GM18868 (cell line): ENCODE results near the gene TMTC1.
"Not testable (repeated sequence)": the region's sequence is repeated elsewhere in the genome, so short reads cannot be mapped to it uniquely, and the experiment has no call there.

Experiments used
- ATAC-seq: cut with Tn5 transposase; IDR thresholded peaks from one replicate; pipeline ENCODE4 v1.9.1; 2021; ENCODE audit warnings: mild to moderate bottlenecking, moderate library complexity; ENCODE audit not compliant: unreplicated experiment

The TMTC1 gene

DNA sequence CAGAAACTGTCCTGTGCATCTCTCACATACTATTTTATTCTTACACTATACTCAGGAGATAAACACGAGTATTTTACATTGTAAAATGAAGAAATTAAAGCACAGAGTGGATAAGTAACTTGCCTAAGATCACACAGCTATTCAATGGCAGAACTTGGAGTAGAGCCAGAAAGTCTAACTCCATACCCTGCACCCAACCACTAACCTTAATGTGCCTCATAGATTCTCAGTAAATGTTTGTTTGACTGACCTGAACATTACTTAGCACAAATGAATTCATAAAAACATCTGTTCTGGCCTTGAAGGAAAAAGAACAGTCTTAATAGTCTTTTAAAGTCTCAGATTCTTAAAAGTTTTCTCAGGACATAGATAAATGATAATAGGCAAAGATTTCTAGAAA is 202.8 kb downstream of the TMTC1 start:
- ATAC-seq = no peak

DNA sequence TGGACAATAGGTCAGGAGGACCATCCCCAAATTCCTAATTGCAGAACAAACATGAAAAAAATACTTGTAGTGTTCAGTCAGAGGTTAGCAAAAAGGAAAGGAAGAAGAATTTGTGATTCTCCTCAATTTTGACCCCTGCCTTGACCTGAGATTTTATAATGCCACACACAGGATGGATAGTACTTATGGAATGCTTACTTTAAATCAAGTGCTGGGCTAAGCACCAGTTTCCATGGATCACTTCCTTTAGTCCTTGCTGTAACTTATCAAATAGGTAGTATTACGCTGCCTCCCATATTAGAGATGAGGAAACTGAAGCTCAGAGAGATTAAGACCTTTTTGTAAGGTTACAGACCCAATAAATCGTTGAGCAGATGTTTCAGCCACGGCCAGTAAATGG is 205.0 kb downstream of the TMTC1 start:
- ATAC-seq = no peak

DNA sequence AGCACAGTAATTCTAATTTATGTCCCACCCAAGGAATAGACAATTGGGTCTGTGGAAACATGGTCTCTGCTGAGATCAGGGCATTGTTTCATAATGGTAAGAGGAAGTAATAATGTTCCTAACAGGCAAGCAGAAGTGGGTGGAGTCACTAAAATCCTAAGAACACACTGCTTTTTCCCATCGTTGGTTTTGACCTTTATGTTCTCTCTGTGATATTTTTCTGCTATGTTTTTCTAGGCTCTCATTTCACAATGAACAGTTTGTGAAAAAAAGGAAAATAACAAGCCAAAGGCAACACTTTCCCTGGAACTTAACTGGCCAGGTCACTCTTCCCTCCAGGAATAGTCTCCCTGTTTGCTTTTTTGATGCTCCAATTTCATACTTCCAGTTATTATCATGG is 205.7 kb downstream of the TMTC1 start:
- ATAC-seq = no peak

DNA sequence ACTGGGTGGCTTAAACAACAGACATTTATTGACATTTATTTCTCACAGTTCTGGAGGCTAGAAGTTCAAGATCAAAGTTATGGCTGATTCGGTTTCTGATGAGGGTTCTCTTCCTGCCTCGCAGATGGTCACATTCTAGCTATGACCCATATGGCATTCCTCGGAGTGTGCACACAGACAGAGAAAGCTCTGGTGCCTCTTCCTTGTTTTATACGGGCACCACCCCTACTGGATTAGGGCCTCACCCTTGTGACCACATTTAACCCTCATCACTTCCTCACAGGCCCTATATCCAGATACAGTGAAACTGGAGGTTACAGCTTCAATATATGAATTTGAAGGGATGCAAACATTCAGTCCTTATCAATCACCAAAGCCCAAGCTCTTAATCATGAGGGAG is 209.2 kb downstream of the TMTC1 start:
- ATAC-seq = no peak

DNA sequence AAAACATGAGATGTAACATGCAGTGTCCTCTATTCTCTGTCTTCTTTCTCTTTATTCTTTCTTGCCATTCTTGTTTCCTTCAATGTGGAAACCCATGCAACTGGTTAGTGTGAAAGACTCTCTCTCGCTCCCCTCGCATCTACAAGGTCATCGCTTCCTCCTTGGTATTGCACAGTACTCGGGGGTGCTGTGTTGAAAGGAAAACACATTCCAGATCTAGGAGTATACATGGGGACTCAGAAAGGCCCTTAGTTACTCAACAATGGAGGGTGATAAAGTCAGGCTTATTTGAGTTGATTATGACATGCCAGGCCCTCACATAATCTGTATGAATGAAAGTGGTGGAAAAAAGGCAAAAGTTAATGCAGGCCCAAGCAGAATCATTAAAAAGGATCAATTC is 210.8 kb downstream of the TMTC1 start:
- no peak for ATAC-seq

DNA sequence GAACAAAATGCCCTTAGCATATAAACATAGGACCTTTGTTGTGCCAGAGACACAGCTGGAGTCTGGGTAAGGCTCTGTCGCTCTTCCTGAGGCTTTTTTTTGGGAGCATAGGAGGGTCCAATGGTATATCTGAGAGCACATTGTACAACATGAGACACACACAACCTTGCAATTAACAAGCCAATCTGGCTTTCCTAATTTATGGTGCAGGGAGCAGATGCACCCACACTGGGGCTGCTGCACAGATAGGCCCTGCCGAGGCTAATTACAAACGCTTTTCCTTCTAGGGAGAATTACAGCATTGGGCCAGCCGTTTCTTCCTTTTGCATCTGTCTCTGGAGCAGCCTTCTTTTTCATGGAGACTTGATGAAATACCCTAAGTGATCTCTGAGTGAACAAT is 211.3 kb downstream of the TMTC1 start:
- ATAC-seq = no peak

DNA sequence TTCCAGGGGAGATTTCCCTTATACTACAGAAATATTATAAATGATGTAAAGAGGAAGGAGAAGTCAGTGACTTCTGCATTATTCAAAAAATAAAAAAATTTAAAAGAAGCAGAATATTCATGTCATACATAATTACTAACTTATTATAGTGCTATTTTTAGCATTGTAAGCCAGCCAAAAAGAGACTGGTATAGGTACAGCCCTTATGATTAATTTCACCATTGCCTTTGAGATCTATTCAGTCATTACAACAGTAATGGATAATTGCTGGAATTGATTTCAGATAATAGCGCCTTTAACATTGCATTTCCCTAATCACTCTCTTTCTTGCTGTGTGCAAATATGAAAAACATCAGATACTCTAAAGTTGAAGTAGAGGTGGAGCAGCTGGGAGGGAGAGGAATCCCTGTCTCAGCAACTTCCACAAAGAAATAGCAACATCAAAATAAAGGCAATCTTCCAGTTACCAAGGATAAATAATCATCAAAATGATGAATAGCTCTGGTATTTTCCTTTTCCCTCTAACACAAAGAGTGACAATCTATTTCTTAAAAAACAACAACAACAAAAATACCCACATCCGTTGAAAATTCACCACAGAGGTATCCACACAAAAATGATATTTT is 214.5 kb downstream of the TMTC1 start:
- ATAC-seq = no peak

DNA sequence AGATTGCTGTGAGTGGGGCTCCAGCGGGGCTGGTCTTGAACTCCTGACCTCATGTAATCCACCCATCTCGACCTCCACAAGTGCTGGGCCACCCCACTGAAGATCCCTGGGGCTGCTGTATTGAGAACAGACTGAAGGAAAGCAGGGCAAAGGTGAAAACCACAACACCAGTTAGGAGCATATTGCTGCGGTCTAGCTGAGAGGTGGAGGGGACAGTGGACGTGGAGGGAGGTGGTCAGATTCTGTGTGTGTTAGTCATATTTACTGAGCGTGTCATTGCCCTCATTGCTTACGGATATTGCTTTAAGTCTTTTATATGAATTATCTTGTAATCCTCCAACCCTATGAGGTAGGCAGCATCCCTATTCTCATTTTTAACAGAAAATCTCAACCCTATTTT is 217.3 kb downstream of the TMTC1 start:
- no peak for ATAC-seq

DNA sequence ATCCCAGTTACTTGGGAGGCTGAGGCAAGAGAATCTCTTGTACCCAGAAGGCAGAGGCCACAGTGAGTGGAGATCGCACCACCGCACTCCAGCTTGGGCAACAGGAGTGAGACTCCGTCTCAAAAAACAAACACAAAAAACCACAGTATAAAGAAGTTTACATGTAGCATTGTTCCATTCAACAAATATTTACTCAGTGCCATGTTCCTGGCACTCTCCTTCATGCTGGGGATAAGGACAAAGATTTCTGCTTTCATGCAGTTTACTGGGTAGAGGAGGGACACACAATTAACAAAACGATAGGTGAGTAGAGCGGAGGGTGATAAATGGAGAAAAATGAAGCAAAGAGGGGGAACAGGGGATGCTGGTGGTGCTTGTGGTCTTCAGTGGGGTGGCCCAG is 218.0 kb downstream of the TMTC1 start:
- no peak for ATAC-seq

DNA sequence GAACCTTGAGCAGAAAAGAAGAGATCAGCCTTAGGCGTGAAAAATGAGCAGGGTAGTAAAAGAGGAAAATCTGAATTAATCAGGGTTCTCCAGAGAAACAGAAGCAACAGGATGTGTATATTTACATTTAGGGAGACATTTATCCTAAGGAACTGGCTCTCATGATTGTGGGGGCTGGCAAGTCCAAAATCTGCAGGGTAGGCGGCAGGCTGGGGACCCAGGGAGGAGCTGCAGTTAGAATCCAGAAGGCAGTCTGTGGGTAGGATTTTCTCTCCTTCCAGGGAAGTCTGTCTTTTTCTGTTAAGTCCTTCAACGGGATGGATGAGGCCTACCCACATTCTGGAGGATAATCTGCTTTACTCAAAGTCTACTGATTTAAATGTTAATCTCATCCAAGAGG is 218.8 kb downstream of the TMTC1 start:
- ATAC-seq = no peak

DNA sequence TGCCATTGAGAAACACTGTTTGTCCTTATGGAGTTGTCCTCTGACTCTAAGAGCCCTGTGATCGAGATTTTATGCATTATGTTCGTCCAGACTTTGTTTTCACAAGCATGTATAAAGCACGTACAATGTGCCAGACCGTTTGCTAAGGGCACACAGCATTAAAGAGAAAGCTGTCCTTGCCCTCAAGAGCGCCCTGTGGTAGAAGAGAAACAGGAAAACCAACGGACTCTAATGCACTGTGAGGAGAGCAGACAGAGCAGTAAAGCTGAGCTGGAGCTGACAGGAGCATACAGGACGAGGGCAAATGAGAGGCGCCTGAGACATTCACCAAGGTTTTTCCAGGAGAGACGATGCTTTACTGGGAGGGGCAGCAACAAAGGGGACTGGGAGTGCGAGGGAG is 220.1 kb downstream of the TMTC1 start:
- ATAC-seq = no peak

DNA sequence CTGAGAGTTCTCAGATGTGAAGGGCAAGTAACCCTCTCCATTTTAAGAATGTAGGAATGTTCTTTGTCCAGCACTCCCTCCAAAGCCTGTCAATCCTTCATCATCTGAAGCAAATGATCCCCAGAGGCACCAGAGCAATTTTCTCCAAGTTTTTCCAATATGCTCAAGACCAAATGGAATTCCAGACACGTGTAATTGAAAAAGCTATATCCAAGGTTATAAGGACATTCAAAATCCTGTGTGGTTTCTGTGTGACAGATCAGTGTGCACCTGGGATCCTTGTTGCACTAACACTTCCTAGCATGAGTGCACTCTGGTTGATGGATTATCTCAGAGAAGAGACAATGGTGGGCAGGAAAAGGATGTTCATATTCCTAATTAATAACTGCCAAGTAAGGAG is 220.7 kb downstream of the TMTC1 start:
- ATAC-seq = no peak

DNA sequence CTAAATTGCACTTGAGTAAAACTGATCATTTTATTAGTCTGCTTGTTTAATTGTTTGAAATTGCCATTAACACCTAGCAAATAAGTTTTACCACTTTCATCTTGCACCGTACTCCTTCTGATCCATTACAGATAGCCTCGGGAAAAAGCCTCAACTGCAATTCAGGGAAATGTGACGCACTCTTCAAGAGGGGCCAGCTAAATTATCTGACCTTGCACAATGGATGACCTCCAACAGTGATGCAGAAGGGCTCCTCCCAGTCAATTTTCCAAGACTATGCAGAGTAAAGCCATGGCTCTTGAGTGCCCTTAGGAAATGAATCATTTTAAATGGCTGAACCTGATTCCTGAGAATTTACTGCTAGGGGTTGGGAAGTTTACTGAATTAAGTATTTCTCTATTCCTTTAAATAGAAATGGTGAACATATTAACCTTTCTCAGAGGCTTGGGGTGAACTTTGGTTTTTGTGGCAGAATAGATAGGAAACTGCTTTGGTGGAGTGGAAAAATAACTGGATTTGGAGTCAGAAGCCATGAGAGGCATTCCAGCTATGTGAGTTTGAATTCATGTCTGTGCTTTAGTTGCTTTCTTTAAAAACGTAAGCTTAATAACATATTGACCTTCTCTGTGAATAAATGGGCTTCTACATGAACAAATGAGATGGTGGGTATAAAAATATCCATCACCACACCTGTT is 221.5 kb downstream of the TMTC1 start:
- no peak for ATAC-seq

DNA sequence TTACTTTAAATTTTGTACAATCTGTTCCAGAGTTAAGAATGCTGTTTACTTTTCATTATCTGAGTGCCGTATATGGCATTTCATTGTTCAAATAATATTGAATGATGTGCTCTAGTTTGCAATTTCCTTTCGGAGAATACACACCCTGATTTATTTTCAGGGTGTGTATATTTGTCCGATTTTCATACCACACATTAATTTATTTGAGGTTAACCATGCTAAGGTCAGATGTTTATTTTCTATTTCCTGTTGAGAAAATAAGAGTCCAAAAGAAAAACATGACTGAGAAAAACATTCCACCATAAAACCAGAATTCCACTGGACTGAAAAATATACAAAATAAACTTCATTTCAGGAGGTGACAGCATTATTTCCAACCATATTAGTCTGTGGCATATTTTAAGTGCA is 222.1 kb downstream of the TMTC1 start:
- ATAC-seq = no peak

DNA sequence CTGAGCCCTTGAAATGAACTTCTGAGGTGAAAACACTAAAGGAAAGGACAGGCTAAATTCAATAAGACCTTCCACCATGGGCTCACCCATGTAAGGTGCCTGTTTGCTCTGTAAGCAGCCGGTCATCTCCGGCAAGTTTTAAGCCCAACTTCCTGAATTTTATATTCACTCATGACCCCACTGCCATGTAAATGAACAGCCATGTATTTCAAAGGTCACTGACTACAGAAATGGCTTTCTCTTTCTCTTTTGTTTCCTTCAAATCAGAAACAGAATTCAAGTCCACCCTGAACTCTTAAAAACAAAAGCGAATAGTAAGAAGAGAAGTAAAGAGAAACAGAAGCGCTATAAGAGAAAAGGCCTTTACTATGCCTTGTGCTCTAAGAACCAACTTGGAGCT is 224.5 kb downstream of the TMTC1 start:
- ATAC-seq = no peak

DNA sequence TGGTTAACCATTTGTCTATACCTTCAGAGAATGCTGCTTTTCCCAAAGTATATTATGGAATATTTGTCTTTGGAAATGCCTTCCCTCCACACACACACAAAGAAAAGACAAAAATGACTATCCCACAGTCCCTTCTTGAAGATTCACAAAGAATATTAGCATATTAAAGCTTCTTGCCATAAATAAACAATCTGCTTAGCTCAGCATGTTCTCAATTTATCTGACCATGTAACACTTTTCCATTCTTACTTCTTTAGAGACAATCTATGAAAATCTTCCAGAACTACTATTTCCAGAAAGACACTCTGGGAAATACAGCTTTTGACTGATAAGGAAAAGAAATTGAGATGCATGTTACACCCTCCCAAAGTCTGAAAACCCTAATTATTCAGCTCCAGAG is 227.4 kb downstream of the TMTC1 start:
- no peak for ATAC-seq

DNA sequence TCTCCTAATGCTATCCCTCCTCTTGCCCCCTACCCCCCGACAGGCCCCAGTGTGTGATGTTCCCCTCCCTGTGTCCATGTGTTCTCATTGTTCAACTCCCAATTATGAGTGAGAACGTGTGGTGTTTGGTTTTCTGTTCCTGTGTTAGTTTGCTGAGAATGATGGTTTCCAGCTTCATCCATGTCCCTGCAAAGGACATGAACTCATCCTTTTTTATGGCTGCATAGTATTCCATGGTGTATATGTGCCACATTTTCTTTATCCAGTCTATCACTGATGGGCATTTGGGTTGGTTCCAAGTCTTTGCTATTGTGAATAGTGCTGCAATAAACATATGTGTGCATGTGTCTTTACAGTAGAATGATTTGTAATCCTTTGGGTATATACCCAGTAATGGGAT is 228.3 kb downstream of the TMTC1 start:
- not testable (repeated sequence) for ATAC-seq

DNA sequence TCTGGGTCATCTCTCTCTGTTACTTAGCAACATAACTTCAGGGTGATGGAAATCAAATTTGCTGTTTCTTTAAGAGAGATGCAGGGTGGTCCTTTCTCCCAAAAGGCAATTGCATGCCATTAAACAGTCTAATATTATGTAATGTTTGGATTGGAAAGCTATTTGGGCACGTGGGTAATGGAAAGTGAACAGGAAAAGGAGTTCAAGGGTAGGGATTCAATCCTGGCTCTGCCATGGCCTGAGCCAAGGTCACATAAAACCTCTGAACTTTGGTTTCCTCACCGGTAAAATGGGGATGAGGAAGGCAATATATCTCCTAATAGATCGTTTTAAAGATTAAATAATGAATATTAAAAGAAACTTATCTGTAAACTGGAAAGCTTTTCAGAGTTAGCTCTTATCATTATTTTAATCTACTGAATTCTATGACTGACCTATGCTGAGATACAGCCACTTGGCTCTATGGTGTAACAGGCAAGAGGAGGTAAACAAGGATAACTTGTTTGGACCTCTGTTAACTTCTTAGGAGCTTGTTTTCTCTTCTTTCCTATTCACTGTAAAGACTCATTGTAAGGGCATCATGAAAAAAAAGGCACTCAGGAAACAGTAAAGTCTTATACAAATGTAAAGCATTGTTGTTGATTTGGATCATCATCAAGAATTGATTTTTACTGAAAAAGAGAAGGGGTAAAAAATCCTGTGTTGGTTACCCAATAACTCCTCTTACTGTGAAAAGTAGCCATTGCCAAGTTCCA is 230.6 kb downstream of the TMTC1 start:
- ATAC-seq = no peak

DNA sequence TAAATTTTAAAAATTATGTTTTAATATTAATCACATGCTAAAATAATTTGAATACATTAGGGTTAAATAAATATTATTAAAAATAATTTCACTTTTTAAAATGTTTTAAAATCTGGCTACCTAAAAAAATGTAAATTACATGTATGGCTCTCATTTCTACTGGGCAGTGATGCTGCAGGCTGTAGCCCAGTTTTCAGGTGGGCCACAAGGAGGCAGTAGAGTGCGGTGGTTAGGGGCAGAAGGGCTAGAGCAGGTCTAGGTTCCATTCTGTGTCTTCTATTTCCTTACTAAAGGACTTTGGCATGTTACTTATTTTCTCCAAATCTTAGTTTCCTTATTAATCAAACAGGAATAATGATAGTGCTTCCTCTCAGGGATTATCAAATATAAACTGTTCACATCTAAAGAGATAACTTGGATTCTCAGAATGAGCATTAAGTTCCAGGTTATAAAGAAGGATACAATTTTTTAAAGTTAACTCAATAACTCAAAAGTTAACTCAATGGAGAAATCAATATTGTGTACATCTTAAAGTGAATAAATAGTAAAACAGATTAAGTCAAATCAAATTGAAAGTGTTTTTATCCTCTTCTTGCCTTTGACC is 231.3 kb downstream of the TMTC1 start:
- ATAC-seq = peak; percentile 98

DNA sequence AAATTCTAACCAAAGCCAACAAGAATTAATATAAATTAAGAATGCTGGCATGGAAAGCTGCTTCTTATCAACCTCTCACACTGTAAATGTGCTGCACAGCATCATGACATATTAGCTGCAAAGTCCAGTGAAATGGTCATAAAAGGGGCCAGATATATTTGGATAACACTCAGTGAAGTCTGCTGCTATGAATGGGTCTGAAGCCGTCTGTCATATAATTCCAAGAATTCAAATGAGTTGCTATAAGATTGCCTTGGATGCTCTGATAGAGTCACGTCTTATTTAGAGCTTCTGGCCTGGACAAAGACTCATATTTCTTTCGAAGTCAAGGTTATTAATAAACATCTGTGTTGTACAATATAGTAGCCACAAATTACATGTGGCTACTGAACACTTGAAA is 231.9 kb downstream of the TMTC1 start:
- ATAC-seq = no peak

DNA sequence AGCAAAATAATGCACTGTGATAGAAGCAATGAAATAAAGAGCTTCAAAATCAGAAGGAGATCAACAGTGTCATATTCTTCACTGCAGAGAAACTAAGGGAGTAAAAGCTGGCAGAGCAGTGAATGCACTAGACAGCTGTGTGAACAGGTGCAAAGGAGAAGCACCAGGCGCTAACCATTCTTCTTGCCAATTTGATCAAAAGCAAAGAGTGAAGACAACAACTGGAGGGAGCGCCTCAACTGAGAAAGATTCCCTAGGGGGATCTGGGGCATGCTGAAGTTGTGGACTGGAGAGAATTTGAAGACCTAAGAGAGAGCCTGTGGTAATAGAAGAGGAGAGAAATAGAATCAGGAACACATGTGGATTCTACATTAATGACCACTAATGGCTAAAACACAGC is 235.9 kb downstream of the TMTC1 start:
- ATAC-seq = no peak

DNA sequence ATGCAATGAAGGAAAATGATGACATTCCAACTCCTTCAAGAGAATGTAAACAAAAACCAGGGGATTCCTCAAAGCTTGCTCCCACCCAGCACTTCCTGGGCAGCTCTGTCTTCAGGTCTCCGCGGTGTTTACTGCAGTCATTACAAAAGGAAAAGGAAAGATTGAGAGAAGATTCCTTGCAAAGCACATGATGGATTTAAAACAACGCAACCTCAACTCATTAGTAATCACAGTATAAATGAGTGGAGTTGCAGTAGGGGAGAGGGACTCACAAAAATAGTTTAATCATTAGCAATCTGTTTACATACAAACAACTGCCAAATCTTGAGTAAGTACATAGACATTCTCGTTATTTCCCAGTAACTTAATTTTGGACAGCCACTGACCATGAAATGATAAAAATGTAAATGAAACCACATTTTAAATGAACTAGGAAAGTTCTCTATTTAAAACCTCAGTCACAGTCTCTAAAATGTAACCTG is 236.6 kb downstream of the TMTC1 start:
- ATAC-seq = no peak
